A673 (cell line): ENCODE data around the gene CNTNAP4. TPM values are rescaled to one million over a fixed set of nuclear protein-coding genes. Genes with fewer than 3 reads are reported as not detected.

ENCODE experiments used
- BruUV-seq: library from RNA; stranded (reverse); fragments of 400-500 nt; replicated peaks from 2 replicates; lab custom pipeline; 2021; lab: Mats Ljungman, UMichigan
- CTCF ChIA-PET: fragments of 300-600 bp; sonication (Branson Sonifier 250); formaldehyde crosslinking; loops from one replicate; lab custom pipeline; 2022; ENCODE audit warnings: antibody characterized with exemption; lab: Charles Lee
- POLR2A ChIA-PET: fragments of 300-600 bp; sonication (Branson Sonifier 250); formaldehyde crosslinking; loops from one replicate; lab custom pipeline; 2022; ENCODE audit warnings: antibody characterized with exemption; ENCODE audit not compliant: low non-redundant PET; lab: Charles Lee
- DNase-seq: peaks from one replicate; pipeline ENCODE4 v3.0.0-alpha.2; 2015; ENCODE audit warnings: low spot score
- H3K27ac ChIP-seq: fragments of 200-600 bp; sonication (generic); 2 replicates; pipeline ENCODE4 v1.5.1; 2016; ENCODE audit warnings: mixed run types, low read depth, mild to moderate bottlenecking, mixed read lengths, antibody characterized with exemption, low read length; ENCODE audit not compliant: poor library complexity, severe bottlenecking
- H3K27me3 ChIP-seq: fragments of 200-600 bp; sonication (generic); replicated peaks from 2 replicates; pipeline ENCODE4 v1.6.1; 2017; ENCODE audit warnings: mixed run types, low read depth, mild to moderate bottlenecking, mixed read lengths, antibody characterized with exemption, low read length; ENCODE audit not compliant: insufficient read depth, poor library complexity
- H3K36me3 ChIP-seq: fragments of 200-600 bp; sonication (generic); 2 replicates; pipeline ENCODE4 v1.6.1; 2016; ENCODE audit warnings: mixed run types, mild to moderate bottlenecking, mixed read lengths, antibody characterized with exemption, low read length; ENCODE audit not compliant: insufficient read depth, poor library complexity, severe bottlenecking
- H3K4me1 ChIP-seq: fragments of 200-600 bp; sonication (generic); 2 replicates; pipeline ENCODE4 v1.6.1; 2017; ENCODE audit warnings: mixed run types, mild to moderate bottlenecking, mixed read lengths, antibody characterized with exemption, low read length; ENCODE audit not compliant: insufficient read depth, poor library complexity, severe bottlenecking
- H3K4me3 ChIP-seq: fragments of 200-600 bp; sonication (generic); 2 replicates; pipeline ENCODE4 v1.5.1; 2016; ENCODE audit warnings: low read depth, mixed run types, mild to moderate bottlenecking, mixed read lengths, low read length; ENCODE audit not compliant: poor library complexity, severe bottlenecking
- H3K9me3 ChIP-seq: fragments of 200-600 bp; sonication (generic); 2 replicates; pipeline ENCODE4 v1.6.1; 2016; ENCODE audit warnings: mixed run types, low read depth, mild to moderate bottlenecking, mixed read lengths, antibody characterized with exemption, low read length; ENCODE audit not compliant: poor library complexity, severe bottlenecking
- EZH2 ChIP-seq: fragments of 200-600 bp; sonication (generic); IDR thresholded peaks from 2 replicates; pipeline ENCODE4 v1.6.1; 2017; ENCODE audit warnings: borderline replicate concordance, low read depth, mild to moderate bottlenecking, mixed read lengths, antibody characterized with exemption, low read length; ENCODE audit not compliant: poor library complexity, severe bottlenecking
- intact Hi-C: fragments of 100-400 bp; cut with micrococcal nuclease; formaldehyde crosslinking; loops from one replicate; pipeline ENCODE4 v1.10.0; 2022; ENCODE audit not compliant: unreplicated experiment
- total RNA-seq: library from RNA; stranded (reverse); gene quantifications from 2 replicates; pipeline ENCODE4 v1.2.3, GENCODE V29; 2021
- TF ChIP-seq, protein P1 (sequence below): fragments of 300-800, 200-600 bp; sonication (generic); conservative IDR thresholded peaks from 2 replicates; pipeline ENCODE4 v1.5.1; 2017; ENCODE audit warnings: low read depth, mild to moderate bottlenecking, antibody characterized with exemption, low read length, moderate library complexity, mixed read lengths

CNTNAP4 gene
- total RNA-seq, 1 experiment from 2014 or later = not detected

DNA sequence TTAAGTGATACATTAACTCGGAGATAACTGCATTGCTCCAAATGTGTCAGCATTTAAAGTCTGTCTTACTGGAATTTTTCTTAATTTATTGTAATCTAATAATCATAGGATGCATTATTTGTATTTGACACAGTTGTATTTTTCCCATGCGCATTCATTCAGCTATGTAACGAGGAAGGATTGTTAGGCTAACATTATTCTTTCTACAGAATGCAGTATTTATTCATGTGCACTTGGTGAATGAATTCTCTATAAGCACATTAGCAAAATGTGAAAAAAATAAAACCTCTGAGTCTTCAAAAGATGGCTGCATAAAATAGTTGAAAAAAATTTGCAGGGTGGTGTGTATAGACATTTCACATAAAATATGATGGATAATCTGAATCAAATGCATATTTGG, 168.6 kb downstream of the CNTNAP4 start:
- no TSS peak for BruUV-seq
- ChIA-PET CTCF (no interaction called here), POLR2A (no interaction called here)
- no peak for DNase-seq
- no peaks in the 10 kb centered on the region for H3K4me1 ChIP-seq
- H3K9me3 ChIP-seq = no peaks in the 10 kb centered on the region
- no peak overlapping the region for H3K4me3 ChIP-seq
- no peaks in the 10 kb centered on the region for H3K36me3 ChIP-seq
- H3K27me3 ChIP-seq = no peaks in the 10 kb centered on the region
- H3K27ac ChIP-seq = no peak overlapping the region
- TF ChIP-seq EZH2 = no peak
- TF ChIP-seq, protein P1, sequence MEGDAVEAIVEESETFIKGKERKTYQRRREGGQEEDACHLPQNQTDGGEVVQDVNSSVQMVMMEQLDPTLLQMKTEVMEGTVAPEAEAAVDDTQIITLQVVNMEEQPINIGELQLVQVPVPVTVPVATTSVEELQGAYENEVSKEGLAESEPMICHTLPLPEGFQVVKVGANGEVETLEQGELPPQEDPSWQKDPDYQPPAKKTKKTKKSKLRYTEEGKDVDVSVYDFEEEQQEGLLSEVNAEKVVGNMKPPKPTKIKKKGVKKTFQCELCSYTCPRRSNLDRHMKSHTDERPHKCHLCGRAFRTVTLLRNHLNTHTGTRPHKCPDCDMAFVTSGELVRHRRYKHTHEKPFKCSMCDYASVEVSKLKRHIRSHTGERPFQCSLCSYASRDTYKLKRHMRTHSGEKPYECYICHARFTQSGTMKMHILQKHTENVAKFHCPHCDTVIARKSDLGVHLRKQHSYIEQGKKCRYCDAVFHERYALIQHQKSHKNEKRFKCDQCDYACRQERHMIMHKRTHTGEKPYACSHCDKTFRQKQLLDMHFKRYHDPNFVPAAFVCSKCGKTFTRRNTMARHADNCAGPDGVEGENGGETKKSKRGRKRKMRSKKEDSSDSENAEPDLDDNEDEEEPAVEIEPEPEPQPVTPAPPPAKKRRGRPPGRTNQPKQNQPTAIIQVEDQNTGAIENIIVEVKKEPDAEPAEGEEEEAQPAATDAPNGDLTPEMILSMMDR = no peak
- intact Hi-C loops = no loop called here

DNA sequence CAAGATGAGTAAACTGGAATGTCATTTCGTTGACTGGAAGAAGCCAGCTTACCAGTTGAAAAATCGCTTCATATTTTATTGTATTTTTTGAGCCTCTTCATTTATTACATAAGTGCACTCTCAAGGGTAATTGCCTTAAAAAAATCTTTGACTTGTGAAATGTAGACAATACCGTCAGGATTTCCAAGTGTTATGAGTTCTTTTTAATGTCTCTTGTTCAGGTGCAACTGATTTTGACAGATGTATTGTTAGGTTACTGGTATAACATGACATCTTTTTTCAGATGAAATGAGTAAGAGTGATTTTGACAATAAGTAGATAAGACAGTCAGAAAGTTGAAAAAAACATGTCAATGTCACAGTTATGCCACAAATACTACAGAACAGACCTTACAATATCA, 169.1 kb downstream of the CNTNAP4 start:
- CTCF ChIA-PET = no interaction called here
- BruUV-seq = no TSS peak
- no peak overlapping the region for H3K27ac ChIP-seq
- intact Hi-C loops = no loop called here
- H3K27me3 ChIP-seq = no peaks in the 10 kb centered on the region
- no peak overlapping the region for H3K4me3 ChIP-seq
- H3K36me3 ChIP-seq = no peaks in the 10 kb centered on the region
- POLR2A ChIA-PET = no interaction called here
- H3K4me1 ChIP-seq = no peaks in the 10 kb centered on the region
- H3K9me3 ChIP-seq = no peaks in the 10 kb centered on the region
- TF ChIP-seq EZH2 = no peak
- TF ChIP-seq, protein P1 = no peak
- DNase-seq = no peak

DNA sequence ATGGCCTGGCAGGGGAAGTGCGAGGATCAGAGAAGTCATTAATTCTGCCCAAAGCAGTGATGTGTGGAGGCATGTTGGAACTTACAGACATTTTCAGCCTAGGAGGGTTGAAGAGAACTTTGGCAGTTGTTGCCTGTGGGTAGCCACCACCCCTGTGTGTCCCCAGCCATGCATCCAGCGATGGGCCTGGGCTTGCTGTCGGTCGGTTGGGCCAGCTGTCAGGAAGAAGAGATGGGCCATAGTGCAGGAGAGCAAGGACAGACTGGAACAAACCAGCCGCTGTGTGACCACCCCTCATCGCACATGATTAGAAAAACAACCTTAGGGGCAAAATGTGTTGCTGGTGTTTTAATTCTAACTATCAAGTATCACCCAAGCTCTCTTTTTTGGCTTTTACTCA, 173.7 kb downstream of the CNTNAP4 start:
- no peak for TF ChIP-seq EZH2
- TF ChIP-seq, protein P1 = no peak
- intact Hi-C loops = no loop called here
- BruUV-seq = no TSS peak
- no peaks in the 10 kb centered on the region for H3K27me3 ChIP-seq
- DNase-seq = no peak
- ChIA-PET POLR2A (no interaction called here), CTCF (no interaction called here)
- no peak overlapping the region for H3K27ac ChIP-seq
- H3K36me3 ChIP-seq = no peaks in the 10 kb centered on the region
- H3K4me3 ChIP-seq = no peak overlapping the region
- no peaks in the 10 kb centered on the region for H3K4me1 ChIP-seq
- no peaks in the 10 kb centered on the region for H3K9me3 ChIP-seq
